HEK293 (cell line): ENCODE data around the gene FAM221A.

ENCODE experiments used
- CTCF ChIP-seq: fragments of 450-650 bp; formaldehyde crosslinking; IDR thresholded peaks from 2 replicates; pipeline ENCODE4 v1.5.1; 2016; ENCODE audit warnings: missing biosample characterization, missing genetic modification characterization
- TRIM28 ChIP-seq: IDR thresholded peaks from 2 replicates; pipeline ENCODE4 v1.6.1; 2011; ENCODE audit warnings: low read length, control low read depth, borderline replicate concordance

- no peak for TF ChIP-seq CTCF (tag by site-specific recombination)
- TF ChIP-seq TRIM28 = no peak
Measured at GRCh38 chr7:23721456-23721855, 41.5 kb downstream of the FAM221A start.
